Erythroblast (primary cell): ENCODE results near the gene SEC14L2.

Experiments
- DNase-seq, 2 experiments: peaks; one replicate each; lab custom pipeline; 2025; lab: John Stamatoyannopoulos, UW
- GATA1 ChIP-seq: IDR thresholded peaks from 2 replicates; pipeline ENCODE4 v1.6.1; 2011; ENCODE audit warnings: low read depth, mild to moderate bottlenecking, control low read depth, low read length, moderate library complexity
- POLR2A ChIP-seq: IDR thresholded peaks from 2 replicates; pipeline ENCODE4 v1.6.1; 2011; ENCODE audit warnings: mild to moderate bottlenecking, low read length

Gene SEC14L2

DNA sequence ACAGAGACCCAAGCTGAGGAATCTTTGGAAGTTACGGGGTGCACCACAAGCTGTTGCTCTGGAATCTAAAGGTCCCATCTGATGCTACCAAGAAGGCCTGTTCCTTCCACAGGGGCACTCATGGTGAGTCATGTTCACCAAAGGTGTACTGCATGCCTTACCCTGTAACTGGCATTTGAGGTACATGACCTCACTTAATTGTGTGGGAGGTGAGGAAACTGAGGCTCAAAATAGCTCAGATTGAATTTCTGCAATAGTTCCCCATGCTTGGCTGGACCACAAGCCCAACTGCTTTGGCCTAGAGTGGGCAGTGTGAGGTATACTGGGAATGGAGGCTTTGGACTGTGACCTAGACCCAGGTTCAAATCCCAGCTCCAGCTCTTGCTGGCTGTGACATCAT lies 37.0 kb downstream of the SEC14L2 start:
- no peak for TF ChIP-seq GATA1
- TF ChIP-seq POLR2A: no peak
- no peak for DNase-seq

DNA sequence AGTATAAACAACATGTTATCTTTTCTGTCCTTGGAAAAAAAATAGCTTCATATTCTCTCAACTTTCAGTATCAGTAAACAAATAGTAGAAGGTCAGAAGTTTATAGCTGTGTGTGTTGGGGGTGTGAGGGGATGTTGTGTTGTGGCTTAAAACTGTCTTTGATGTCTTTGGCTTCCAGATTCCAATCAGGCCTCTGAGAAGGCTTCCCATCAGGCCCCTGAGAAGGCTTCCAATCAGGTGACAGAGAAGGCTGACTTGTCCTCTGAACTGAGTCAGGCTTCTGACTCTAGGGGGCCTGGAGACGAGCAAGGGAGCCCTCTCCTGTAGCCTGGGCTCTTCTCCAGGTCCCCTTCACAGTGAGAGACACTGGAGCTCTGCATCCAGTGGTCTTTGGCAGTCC lies 38.0 kb downstream of the SEC14L2 start:
- peak in 1 of 2 experiments; percentile 18 for DNase-seq
- TF ChIP-seq POLR2A: no peak
- no peak for TF ChIP-seq GATA1

DNA sequence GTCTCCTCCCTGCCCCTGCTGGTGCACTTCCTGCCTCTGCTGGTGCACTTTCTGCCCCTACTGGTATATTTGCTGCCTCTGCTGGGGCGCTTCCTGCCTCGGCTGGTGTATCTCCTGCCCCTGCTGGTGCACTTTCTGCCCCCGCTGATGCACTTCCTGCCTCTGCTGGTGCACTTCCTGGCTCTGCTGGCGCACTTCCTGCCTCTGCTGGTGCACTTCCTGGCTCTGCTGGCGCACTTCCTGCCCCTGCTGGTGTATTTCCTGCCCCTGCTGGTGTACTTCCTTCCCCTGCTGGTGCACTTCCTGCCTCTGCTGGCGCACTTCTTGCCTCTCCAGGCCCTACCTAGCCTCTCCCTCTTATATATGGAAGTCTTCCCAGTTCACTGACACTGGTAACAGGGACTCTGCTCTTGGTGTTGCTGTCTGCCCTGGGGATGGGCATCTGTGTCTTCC lies 38.9 kb downstream of the SEC14L2 start:
- DNase-seq: peak; percentile 53 to 77

DNA sequence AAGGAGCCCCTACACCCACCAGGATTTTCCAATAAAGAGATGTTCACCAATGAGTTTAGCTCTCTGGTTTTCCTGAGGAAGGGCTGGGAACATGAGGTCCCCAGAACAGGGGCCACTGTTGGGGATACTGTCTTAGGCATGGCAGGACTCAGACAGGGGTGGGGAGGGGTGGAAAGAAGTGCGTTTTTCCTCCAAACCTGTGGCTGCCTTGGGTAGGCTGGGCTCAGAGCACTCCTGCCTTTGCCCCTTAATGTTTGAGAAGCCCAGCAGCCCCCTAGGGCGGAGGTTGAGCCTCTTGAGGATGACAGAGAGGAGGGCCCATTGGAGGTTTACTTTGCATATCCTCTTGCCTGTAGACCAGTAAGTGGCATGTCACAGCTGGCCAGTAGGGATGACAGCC lies 39.4 kb downstream of the SEC14L2 start:
- no peak for DNase-seq
- TF ChIP-seq GATA1: no peak
- no peak for TF ChIP-seq POLR2A

More for the DNA sequence above, 38.9 kb downstream of the SEC14L2 start:
- no peak for TF ChIP-seq POLR2A
- no peak for TF ChIP-seq GATA1

DNA sequence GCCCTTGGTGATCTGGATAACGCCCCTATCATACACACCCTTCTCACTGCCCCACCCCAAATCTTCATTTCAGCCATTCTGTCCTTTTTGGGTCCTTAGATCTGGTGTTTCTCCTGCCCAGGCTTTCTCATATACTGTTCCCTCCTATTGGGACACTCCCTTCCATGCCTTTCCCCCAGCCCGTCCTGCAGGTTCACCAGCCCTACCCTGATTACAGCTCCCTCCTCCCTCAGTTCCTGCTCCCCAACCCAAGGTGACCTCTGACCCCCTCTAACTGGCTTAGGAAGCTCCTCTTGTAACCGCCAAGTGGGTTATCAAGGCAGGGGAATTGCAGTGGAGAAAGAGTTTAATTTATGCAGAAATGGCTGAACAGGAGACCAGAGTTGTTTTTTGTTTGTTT lies 41.7 kb downstream of the SEC14L2 start:
- no peak for TF ChIP-seq GATA1
- TF ChIP-seq POLR2A: no peak
- DNase-seq: peak; percentile 21 to 48

DNA sequence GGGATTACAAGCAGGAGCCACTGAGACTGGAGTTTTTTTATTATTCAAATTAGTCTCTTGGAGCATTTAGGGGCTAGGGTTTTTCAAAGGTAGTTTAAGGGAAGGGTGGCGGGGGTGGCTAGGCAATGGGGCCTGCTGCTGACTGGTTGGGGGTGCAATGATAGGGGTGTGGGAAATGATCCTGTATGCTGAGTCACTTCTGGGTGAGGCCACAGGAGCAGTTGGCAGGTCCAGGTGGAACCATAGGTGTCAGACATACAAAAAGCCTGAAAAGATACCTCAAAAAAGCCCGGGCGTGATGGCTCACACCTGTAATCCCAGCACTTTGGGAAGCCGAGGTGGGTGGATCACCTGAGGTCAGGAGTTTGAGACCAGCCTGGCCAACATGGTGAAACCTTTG lies 42.4 kb downstream of the SEC14L2 start:
- DNase-seq: no peak
- no peak for TF ChIP-seq POLR2A
- TF ChIP-seq GATA1: no peak

DNA sequence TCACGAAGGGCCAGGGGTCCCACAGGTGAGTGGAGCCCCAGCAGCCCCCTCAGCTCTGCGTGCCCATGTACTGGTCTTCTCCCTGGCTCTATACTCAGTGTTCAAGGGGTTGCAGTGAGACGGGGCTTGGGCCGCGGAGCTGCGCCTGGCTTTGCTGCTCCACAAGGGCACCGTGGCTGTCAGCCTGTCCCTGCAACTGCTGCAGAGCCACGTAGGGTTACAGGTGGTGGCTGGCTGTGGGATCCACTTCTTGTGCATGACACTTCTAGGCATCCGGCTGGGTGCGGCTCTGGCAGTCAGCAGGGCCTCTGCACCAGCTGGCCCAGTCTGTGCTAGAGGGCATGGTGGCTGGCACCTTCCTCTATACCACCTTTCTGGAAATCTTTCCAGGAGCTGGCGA lies 43.0 kb downstream of the SEC14L2 start:
- no peak for DNase-seq
- TF ChIP-seq POLR2A: no peak
- no peak for TF ChIP-seq GATA1

DNA sequence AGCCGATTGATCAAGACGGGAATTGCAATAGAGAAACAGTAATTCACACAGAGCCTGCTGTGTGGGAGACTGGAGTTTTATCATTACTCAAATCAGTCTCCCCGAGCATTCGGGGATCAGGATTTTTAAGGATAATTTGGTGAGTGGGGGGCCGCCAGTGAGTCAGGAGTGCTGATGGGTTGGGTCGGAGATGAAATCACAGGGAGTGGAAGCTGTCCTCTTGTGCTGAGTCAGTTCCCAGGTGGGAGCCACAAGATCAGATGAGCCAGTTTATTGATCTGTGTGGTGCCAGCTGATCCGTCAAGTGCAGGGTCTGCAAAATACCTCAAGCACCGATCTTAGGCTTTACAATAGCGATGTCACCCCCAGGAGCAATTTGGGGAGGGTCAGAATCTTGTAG lies 44.3 kb downstream of the SEC14L2 start:
- no peak for TF ChIP-seq POLR2A
- TF ChIP-seq GATA1: no peak
- DNase-seq: no peak

DNA sequence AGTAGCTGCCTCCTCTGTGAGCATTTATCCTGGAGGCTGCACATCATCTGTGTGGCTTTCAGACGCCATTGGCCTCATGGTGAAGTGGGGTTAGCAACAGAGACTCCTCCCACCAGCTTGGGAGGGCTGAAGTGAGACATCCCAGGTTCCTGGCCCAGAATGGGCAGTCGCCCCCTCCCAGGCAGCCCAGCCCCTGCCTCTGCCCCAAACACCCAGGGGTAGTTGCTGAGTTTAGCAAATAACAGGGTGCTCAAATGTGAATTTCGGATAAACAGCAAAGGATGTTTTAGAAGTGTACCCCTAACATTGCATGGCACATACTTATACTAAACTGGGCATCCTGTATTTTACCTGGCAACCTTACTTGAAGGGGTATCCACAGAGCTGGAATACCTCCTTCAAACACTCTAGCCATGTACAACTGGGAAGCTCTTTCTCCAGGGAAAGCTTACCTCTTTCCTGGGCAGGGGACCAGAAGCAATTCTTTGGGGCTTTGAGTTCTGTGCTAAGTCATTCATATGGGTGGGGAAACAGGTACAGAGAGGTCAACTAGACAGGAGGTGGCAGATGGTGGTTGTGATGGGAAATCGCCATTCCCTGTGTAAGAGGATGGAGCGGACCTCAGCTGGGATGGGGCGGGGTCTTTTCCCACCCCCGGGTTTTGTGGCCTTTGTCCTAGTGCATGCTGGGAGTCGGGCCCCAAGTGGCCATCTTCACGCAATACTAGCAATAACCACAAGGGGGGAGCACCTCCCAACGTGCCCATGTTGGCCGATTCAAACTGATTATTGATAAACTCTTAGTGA lies 48.0 kb downstream of the SEC14L2 start:
- peak; percentile 69 for TF ChIP-seq POLR2A
- no peak for TF ChIP-seq GATA1
- peak; percentile 82 to 86 for DNase-seq

DNA sequence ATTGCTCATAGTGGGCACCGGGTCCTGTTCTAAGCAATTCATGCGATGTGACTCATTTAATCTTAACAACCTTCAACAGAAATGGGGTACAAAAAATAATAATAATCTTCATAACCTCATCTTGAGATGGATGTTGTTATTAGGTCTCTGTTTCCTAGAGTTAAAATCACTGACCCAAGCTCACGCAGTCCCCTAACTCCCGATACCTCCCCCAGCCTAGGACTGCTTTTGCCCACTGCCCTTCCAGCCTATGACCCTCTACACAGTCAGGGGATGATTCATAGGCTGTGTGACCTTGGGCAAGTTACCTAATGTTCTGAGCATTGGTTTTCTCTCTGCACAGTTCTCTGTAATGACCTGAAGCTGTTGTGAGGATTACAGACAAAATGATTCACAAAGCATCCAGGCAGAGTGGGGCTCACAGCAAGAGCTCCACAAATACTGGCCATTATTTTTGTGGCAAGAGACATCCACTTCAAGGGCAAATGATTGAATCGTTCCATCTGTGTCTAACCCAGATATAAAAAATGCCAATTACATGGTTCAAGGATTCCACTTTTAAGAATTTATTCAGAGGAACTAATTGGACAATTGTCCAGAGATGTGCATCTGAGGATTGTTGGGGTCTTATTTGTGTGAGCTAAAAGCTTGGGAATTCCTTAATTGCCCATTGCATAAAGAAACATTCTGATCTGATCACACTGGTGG lies 48.8 kb downstream of the SEC14L2 start:
- DNase-seq: no peak
- TF ChIP-seq GATA1: no peak

DNA sequence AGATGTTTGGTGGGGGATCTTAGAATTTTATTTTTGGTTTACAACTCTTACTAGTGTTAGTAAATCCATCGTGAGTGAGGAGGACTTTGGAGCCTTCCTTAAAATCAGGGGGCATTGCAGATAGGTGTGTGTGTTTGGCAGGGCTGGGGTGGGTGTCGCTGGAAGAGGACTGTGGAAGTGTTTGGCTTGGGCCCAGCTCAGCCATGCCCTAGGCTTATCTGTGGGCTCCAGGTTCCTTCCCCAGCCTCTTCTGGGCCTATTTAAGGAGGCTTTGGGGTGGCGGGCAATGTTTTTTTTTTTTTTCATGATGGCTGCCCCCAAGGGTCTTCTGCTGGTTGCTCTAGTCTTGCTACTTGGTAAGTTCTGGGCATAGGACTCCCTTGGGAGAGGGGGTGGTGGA lies 50.8 kb downstream of the SEC14L2 start:
- TF ChIP-seq GATA1 (no peak), POLR2A (peak; percentile 34)
- DNase-seq: peak; percentile 89 to 91

DNA sequence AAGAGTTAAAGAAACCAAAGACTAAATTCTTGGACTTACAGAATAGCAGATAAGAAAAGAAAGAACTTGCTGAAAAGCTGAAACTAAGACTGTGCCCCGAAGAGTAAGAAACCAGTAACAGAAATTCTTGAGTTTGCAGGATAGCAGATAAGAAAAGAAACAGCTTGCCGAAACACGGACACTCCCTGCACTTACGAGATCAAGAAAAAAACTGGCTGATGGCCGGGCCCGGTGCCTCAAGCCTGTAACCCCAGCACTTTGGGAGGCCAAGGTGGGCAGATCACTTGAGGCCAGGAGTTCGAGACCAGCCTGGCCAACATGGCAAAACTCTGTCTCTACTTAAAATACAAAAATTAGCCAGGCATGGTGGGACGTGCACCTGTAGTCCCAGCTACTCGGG lies 54.7 kb downstream of the SEC14L2 start:
- peak; percentile 16 for TF ChIP-seq GATA1
- peak; percentile 93 to 98 for DNase-seq

DNA sequence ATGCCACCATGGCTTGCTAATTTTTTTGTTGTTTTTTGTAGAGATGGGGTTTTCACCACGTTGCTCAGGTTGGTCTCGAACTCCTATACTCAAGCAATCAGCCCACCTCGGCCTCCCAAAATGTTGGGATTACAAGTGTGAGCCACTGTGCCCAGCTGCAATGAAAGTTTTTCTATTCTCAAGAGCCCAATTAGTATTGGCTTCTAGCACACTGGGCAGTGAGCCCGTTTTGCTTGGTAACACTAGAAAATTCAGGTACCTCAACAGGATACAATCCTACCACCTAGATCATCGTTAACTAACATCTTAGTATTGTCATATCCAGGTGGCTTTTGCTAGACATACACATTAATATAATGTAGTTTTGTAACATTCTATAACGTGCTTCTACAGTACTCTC lies 56.0 kb downstream of the SEC14L2 start:
- TF ChIP-seq GATA1 (no peak), POLR2A (no peak)
- no peak for DNase-seq

DNA sequence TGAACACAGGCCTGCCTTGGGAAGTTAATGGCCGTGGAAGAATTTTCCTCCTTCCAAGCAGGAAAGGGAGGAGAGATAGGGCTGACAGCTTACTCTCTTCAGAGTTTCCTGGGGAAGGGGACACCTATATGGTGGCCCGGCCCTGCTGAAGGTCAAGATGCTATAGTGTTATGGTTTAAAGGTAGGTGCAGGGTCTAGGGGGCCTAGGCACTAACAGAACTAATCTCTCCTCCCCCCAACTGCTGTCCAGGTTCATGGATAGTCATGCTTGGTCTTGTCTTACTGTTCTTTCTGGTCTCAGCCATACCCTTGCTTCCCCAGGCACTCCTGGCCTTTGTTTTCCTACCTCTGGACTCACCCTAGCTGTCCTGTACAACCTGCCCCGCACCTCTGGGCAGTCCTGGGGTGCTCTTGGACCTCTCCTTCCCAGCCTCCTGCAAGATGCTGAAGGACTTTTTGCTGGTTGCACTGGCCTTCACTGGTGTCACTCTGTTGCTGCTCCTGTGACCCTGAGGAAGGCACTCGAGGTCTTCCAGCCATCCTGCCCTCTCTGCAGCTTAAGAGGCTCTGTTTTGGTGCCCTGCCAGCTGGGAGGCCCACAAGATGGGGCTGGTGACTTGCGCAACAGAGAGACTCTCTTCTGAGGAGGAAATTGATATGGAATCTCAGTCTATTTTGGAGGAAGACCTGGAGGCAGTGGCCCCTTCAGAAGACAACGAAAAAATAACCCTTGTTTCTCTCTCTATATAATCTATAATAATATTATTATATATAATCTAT lies 57.1 kb downstream of the SEC14L2 start:
- peak; percentile 90 to 91 for DNase-seq

More for the DNA sequence above, 57.1 kb downstream of the SEC14L2 start:
- TF ChIP-seq POLR2A: no peak
- no peak for TF ChIP-seq GATA1
